Gastroesophageal sphincter (tissue), 3 donors: ENCODE results near the gene DYNLT2.

ENCODE experiments used
- CTCF ChIP-seq, 4 experiments: fragments of 200-600 bp in 2 of 4; fragments of 450-650 bp in 2 of 4; sonication (generic) in 1 of 4; IDR thresholded peaks; one replicate each; pipeline ENCODE4 v1.5.1; 2017 to 2019; ENCODE audit warnings: antibody characterized with exemption in 4 of 4, mild to moderate bottlenecking in 2 of 4, moderate library complexity in 2 of 4
- POLR2A ChIP-seq, 2 donors: fragments of 450-650 bp; IDR thresholded peaks; one replicate each; pipeline ENCODE4 v1.6.1; 2017; ENCODE audit warnings: antibody characterized with exemption in 2 of 2, mild to moderate bottlenecking in 2 of 2, moderate library complexity in 1 of 2
- POLR2AphosphoS5 ChIP-seq: sonication (generic); formaldehyde crosslinking; IDR thresholded peaks from one replicate; pipeline ENCODE4 v1.6.1; 2017; ENCODE audit warnings: antibody characterized with exemption

- TF ChIP-seq CTCF (IDR thresholded peaks at IDR 0.05), result no peak
- no peak for TF ChIP-seq POLR2A (IDR thresholded peaks at IDR 0.05)
- TF ChIP-seq POLR2AphosphoS5, result no peak
Measured at GRCh38 chr6:169701311-169701953, 49.9 kb downstream of the DYNLT2 start.
